OCI-LY3 (cell line): ENCODE measurements around the gene IRF9.

ENCODE experiments used
- H2AFZ ChIP-seq: fragments of 200-600, 300-600 bp; shearing (Covaris generic); 2 replicates; pipeline ENCODE4 v1.6.0; 2014; ENCODE audit warnings: antibody characterized with exemption, low read depth, low read length
- H3K27ac ChIP-seq: fragments of 200-600, 300-600 bp; sonication (generic); 2 replicates; pipeline ENCODE4 v1.5.1; 2014; ENCODE audit warnings: mild to moderate bottlenecking, low read length, moderate library complexity, mixed read lengths
- H3K27me3 ChIP-seq: fragments of 200-600, 300-600 bp; sonication (generic); 2 replicates; pipeline ENCODE4 v1.6.1; 2014; ENCODE audit warnings: low read depth, low read length, mixed read lengths
- H3K36me3 ChIP-seq: fragments of 200-600, 300-600 bp; sonication (generic); replicated peaks from 2 replicates; pipeline ENCODE3; 2014; ENCODE audit warnings: low read depth, low read length, mixed read lengths
- H3K4me1 ChIP-seq: fragments of 300-600, 200-600 bp; sonication (generic); 2 replicates; pipeline ENCODE4 v1.6.1; 2014; ENCODE audit warnings: low read length, mixed read lengths
- H3K4me2 ChIP-seq: fragments of 200-600, 300-600 bp; sonication (generic); 2 replicates; pipeline ENCODE4 v1.6.1; 2014; ENCODE audit warnings: low read length, mixed read lengths
- H3K4me3 ChIP-seq: fragments of 300-600, 200-600 bp; sonication (generic); 2 replicates; pipeline ENCODE4 v1.5.1; 2014; ENCODE audit warnings: antibody characterized with exemption, mild to moderate bottlenecking, low read length, moderate library complexity
- H3K79me2 ChIP-seq: fragments of 300-600, 200-600 bp; shearing (Covaris generic); 2 replicates; pipeline ENCODE4 v1.6.1; 2014; ENCODE audit warnings: mild to moderate bottlenecking, low read length, mixed read lengths
- H3K9ac ChIP-seq: fragments of 300-600, 200-600 bp; shearing (Covaris generic); 2 replicates; pipeline ENCODE4 v1.6.0; 2014; ENCODE audit warnings: mild to moderate bottlenecking, low read length, moderate library complexity
- H3K9me3 ChIP-seq: fragments of 200-600, 300-600 bp; shearing (Covaris generic); 2 replicates; pipeline ENCODE4 v1.6.1; 2014; ENCODE audit warnings: low read length, mixed read lengths; ENCODE audit not compliant: insufficient read depth
- H4K20me1 ChIP-seq: fragments of 200-600, 300-600 bp; sonication (generic); 2 replicates; pipeline ENCODE4 v1.6.1; 2016; ENCODE audit warnings: low read length, mixed read lengths; ENCODE audit not compliant: insufficient read depth
- CTCF ChIP-seq: fragments of 200-600, 300-600 bp; sonication (generic); IDR thresholded peaks from 2 replicates; pipeline ENCODE4 v1.5.1; 2014; ENCODE audit warnings: antibody characterized with exemption, low read length, low read depth
- EZH2phosphoT487 ChIP-seq: fragments of 200-600 bp; shearing (Covaris generic); IDR thresholded peaks from 2 replicates; pipeline ENCODE4 v1.6.1; 2018; ENCODE audit warnings: antibody characterized with exemption, mixed run types, low read depth

Gene IRF9

GRCh38 chr14:24129410-24129998 lies 31.6 kb upstream of the IRF9 start:
- no peaks in the 10 kb centered on the region for H3K9me3 ChIP-seq
- H3K36me3 ChIP-seq: no peaks in the 10 kb centered on the region
- no peaks in the 10 kb centered on the region for H4K20me1 ChIP-seq
- H3K27ac ChIP-seq: no peak overlapping the region
- no peaks in the 10 kb centered on the region for H3K79me2 ChIP-seq
- H2AFZ ChIP-seq: no peak overlapping the region
- TF ChIP-seq CTCF (no peak), EZH2phosphoT487 (no peak)
- H3K4me3 ChIP-seq: no peak overlapping the region
- H3K9ac ChIP-seq: no peak overlapping the region
- peaks cover 14% of the 10 kb centered on the region for H3K4me1 ChIP-seq
- no peaks in the 10 kb centered on the region for H3K27me3 ChIP-seq
- no peak overlapping the region for H3K4me2 ChIP-seq

GRCh38 chr14:24130380-24130716 lies 30.7 kb upstream of the IRF9 start, which contains the start of gene FITM1:
Gene FITM1, plus strand, starts transcription at chr14:24130659. Its CDS starts 905 bp downstream, at chr14:24131564.
- H3K9ac ChIP-seq: peak within 1 kb of the TSS; percentile 33; the same call in 1 of the 2 replicates
- TF ChIP-seq EZH2phosphoT487: no peak
- TF ChIP-seq CTCF: no peak
- peak within 1 kb of the TSS; percentile 44 for H3K4me2 ChIP-seq
- H3K27ac ChIP-seq: peak within 1 kb of the TSS; percentile 50
- no peaks in the 10 kb centered on the region for H3K27me3 ChIP-seq
- no peak within 1 kb of the TSS; the same call in 1 of the 2 replicates for H3K4me3 ChIP-seq
- peaks cover 18% of the 10 kb centered on the region for H3K4me1 ChIP-seq
- 0 out of 2 replicates have a peak within 1 kb of the TSS, but pooled peaks have one; percentile 19 for H2AFZ ChIP-seq
- H4K20me1 ChIP-seq: no peaks in the 10 kb centered on the region
- H3K9me3 ChIP-seq: no peaks in the 10 kb centered on the region
- H3K79me2 ChIP-seq: no peaks in the 10 kb centered on the region
- no peaks in the 10 kb centered on the region for H3K36me3 ChIP-seq

GRCh38 chr14:24130717-24131548 lies 30.1 kb upstream of the IRF9 start:
- no peaks in the 10 kb centered on the region; the same call in 1 of the 2 replicates for H3K79me2 ChIP-seq
- H3K9me3 ChIP-seq: no peaks in the 10 kb centered on the region
- H3K36me3 ChIP-seq: no peaks in the 10 kb centered on the region
- TF ChIP-seq CTCF: no peak
- no peak for TF ChIP-seq EZH2phosphoT487
- peaks cover 19% of the 10 kb centered on the region for H3K4me1 ChIP-seq
- no peaks in the 10 kb centered on the region for H4K20me1 ChIP-seq
- peak overlapping the region; percentile 33; the same call in 1 of the 2 replicates for H3K9ac ChIP-seq
- no peaks in the 10 kb centered on the region for H3K27me3 ChIP-seq
- 0 out of 2 replicates have a peak overlapping the region, but pooled peaks have one; percentile 19 for H2AFZ ChIP-seq
- peak overlapping the region; percentile 50 for H3K27ac ChIP-seq
- peak overlapping the region; percentile 44 for H3K4me2 ChIP-seq
- H3K4me3 ChIP-seq: no peak overlapping the region; the same call in 1 of the 2 replicates

- Histone ChIP-seq H3K9ac (no peak overlapping the region), H3K27me3 (no peaks in the 10 kb centered on the region), H3K4me3 (no peak overlapping the region), H2AFZ (no peak overlapping the region), H3K36me3 (peaks cover 1% of the 10 kb centered on the region), H3K4me1 (peaks cover 19% of the 10 kb centered on the region), H3K27ac (no peak overlapping the region), H3K9me3 (no peaks in the 10 kb centered on the region), H3K4me2 (no peak overlapping the region), H4K20me1 (no peaks in the 10 kb centered on the region), H3K79me2 (peaks cover 6% of the 10 kb centered on the region)
- TF ChIP-seq CTCF (no peak), EZH2phosphoT487 (no peak)
Observed at GRCh38 chr14:24131549-24131966, 29.5 kb upstream of the IRF9 start.
